Natural killer cell treated with Interleukin-12 subunit alpha and Interleukin-12 subunit beta and Interleukin-15 and Interleukin-18, amount 100 ng/mL, for 72 hours (primary cell): ENCODE measurements around the gene TMEM63A. TPM values are rescaled to one million over a fixed set of nuclear protein-coding genes. Genes with fewer than 3 reads are reported as not detected.
"Not testable (repeated sequence)": the region's sequence is repeated elsewhere in the genome, so short reads cannot be mapped to it uniquely, and the experiment has no call there.

Experiments used
- ATAC-seq, 2 donors: fragments of 150-1000 bp; cut with Tn5 transposase in 1 of 2; sonication (Bioruptor Pico), chemical (Tn5 transposase) in 1 of 2; 2 replicates each; pipeline ENCODE4 v1.10.0; 2021
- DNase-seq: peaks from one replicate; pipeline ENCODE4 v3.0.0; 2022; ENCODE audit warnings: low spot score
- H3K27ac Mint-ChIP-seq, 2 donors: 1 replicate in 1 of 2; 2 replicates in 1 of 2; pipeline ENCODE4 v1.8.0; 2022; ENCODE audit warnings: mixed read lengths in 2 of 2, mild to moderate bottlenecking in 1 of 2, moderate library complexity in 1 of 2
- H3K27me3 Mint-ChIP-seq, 2 donors: 1 replicate in 1 of 2; 2 replicates in 1 of 2; pipeline ENCODE4 v1.8.0; 2022; ENCODE audit warnings: mixed read lengths in 2 of 2
- H3K36me3 Mint-ChIP-seq: one replicate; pipeline ENCODE4 v1.8.0; 2022; ENCODE audit warnings: mixed read lengths
- H3K4me1 Mint-ChIP-seq, 2 donors: 1 replicate in 1 of 2; 2 replicates in 1 of 2; pipeline ENCODE4 v1.8.0; 2022; ENCODE audit warnings: low read depth in 2 of 2, mixed read lengths in 2 of 2, mild to moderate bottlenecking in 1 of 2
- H3K4me3 Mint-ChIP-seq: one replicate; pipeline ENCODE4 v1.8.0; 2022; ENCODE audit warnings: mixed read lengths
- H3K9me3 Mint-ChIP-seq: 2 replicates; pipeline ENCODE4 v1.8.0; 2022; ENCODE audit warnings: mixed read lengths
- total RNA-seq, 2 donors: library from RNA; stranded (reverse); gene quantifications; one replicate each; pipeline ENCODE4 v1.2.3, GENCODE V29; 2022

Gene TMEM63A
- total RNA-seq, 2 donors from 2014 or later: 42.7 to 53.6 TPM

DNA sequence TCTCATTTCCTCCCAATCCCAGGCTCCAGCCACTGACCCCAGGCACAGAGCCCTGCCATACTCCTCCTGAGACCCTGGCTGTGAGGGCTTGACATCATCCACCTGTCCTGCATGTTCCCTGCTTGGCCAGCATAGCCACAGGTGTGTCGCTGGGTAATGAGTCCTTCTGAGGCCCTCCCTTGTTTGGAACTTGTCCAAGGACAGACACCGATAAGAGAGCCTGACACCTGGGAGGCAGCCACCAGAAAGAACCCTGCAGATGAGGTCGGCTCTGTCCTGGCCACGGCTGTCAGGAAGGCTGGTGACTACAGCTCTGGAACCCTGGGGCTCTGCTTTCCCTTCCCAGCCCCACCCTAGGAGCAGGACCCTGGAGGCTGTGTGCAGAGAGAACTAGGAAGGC lies 34.6 kb downstream of the TMEM63A start:
- peaks cover 35 to 42% of the 10 kb centered on the region in 2 donors for H3K4me1 Mint-ChIP-seq

DNA sequence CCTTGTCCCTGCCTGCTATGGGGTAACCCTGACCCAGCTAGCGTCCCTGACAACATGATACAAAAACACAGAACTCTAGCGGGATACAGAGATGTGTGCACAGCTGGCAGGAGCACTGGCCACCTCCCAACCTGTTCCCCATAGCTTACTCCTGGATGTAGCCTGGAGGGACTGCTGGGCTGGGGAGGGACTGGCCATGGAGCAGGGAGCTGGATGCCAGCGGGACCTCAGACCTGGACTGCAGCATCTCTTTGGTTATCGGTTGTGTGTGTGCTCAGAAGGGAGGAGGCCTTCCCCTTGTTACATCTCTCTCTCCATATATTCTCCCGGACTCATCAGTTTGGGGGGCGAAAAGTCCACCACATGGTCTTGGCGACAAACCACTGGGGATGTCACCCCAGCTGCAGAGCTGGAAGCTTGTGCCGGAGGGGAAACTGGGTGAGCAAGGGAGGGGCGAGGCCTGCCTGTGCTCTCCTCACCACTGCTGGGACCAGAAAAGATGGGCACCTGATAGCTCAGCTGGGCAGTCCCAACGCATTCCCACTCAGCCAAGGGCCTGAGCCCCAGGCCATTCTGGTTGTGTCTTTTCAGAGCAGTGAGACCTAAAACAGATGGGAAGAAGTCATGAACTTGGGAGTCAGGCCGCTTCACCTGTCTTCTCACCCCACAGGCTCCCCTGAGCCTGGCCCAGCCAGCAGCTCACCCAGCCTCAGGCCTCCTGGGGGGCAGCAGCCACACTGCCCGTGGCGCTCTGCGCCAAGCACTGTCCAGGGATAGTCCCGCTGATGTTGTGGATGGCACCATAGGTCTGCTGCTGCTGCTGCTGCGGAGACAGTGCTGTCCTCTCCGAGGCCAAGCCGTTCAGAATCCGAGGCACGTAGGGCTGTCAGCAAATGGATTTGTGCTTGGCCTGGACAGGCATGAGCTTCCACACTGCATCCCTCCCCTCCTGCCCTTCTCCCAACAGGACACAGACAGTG lies 35.6 kb downstream of the TMEM63A start:
- no peak for DNase-seq
- ATAC-seq: no peak
- Mint-ChIP-seq H3K9me3 (no peaks in the 10 kb centered on the region), H3K27ac (no peak overlapping the region), H3K27me3 (no peaks in the 10 kb centered on the region), H3K36me3 (no peaks in the 10 kb centered on the region), H3K4me3 (no peak overlapping the region), H3K4me1 (peaks cover 25 to 32% of the 10 kb centered on the region in 2 donors)

More for the DNA sequence above, 34.6 kb downstream of the TMEM63A start:
- Mint-ChIP-seq H3K27ac (peak overlapping the region; percentile 57 to 83), H3K9me3 (no peaks in the 10 kb centered on the region), H3K4me3 (no peak overlapping the region), H3K36me3 (no peaks in the 10 kb centered on the region), H3K27me3 (no peaks in the 10 kb centered on the region)
- DNase-seq (no peak), ATAC-seq (no peak)

DNA sequence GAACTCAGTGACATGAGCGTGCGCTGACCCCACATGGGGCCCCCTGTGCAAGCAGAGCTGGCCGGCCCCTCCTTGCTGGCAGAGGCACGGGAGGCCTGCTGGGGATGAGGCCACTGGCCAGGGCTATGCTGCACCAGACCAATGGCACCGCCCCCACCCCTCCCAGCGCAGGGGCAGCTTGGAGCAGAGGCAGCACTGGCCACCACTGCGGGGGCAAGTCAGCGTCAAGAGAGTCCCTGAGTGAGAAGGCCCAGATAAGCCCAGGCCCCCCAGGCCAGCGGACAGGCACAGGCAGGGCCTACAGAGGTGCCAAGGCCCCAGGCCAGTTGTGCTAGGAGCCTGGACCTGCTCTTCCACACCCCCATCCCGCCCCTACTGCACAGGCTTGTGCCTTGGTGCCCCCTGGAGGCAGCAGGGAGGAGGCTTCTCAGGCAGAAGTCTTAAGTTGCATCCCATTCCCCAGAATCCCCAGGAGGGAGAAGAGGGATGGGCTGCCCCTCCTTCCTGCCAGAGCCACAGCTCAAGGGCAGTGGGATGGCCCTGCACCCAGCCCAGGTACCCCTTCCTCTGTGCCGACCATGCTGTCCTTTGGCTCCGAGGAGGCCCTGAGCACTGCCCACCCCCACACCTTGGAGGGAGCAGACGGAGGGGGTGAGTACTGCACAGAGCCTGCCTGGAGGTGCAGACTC lies 36.5 kb downstream of the TMEM63A start:
- no peaks in the 10 kb centered on the region for H3K27me3 Mint-ChIP-seq
- H3K27ac Mint-ChIP-seq: no peak overlapping the region
- ATAC-seq: peak in 1 of 2 donors; percentile 5
- no peak for DNase-seq
- no peaks in the 10 kb centered on the region for H3K36me3 Mint-ChIP-seq
- H3K9me3 Mint-ChIP-seq: no peaks in the 10 kb centered on the region
- no peak overlapping the region for H3K4me3 Mint-ChIP-seq
- peaks cover 25 to 28% of the 10 kb centered on the region in 2 donors for H3K4me1 Mint-ChIP-seq

DNA sequence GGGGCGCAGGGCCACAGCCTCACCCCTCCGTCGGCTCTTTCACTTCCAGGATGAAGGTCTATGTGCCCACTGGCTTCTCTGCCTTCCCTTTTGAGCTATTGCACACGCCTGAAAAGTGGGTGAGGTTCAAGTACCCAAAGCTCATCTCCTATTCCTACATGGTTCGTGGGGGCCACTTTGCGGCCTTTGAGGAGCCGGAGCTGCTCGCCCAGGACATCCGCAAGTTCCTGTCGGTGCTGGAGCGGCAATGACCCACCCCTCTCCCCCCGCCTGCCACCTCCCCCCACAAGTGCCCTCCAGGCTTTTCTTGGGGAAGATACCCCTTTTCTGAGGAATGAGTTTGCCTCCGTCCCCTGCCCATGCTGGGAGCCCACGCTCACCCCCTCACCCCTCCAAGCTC lies 37.1 kb downstream of the TMEM63A start:
- peaks cover 20 to 24% of the 10 kb centered on the region in 2 donors for H3K4me1 Mint-ChIP-seq
- H3K27me3 Mint-ChIP-seq: no peaks in the 10 kb centered on the region
- no peak overlapping the region for H3K27ac Mint-ChIP-seq
- no peaks in the 10 kb centered on the region for H3K9me3 Mint-ChIP-seq
- H3K36me3 Mint-ChIP-seq: no peaks in the 10 kb centered on the region
- H3K4me3 Mint-ChIP-seq: no peak overlapping the region
- DNase-seq (no peak), ATAC-seq (no peak)

DNA sequence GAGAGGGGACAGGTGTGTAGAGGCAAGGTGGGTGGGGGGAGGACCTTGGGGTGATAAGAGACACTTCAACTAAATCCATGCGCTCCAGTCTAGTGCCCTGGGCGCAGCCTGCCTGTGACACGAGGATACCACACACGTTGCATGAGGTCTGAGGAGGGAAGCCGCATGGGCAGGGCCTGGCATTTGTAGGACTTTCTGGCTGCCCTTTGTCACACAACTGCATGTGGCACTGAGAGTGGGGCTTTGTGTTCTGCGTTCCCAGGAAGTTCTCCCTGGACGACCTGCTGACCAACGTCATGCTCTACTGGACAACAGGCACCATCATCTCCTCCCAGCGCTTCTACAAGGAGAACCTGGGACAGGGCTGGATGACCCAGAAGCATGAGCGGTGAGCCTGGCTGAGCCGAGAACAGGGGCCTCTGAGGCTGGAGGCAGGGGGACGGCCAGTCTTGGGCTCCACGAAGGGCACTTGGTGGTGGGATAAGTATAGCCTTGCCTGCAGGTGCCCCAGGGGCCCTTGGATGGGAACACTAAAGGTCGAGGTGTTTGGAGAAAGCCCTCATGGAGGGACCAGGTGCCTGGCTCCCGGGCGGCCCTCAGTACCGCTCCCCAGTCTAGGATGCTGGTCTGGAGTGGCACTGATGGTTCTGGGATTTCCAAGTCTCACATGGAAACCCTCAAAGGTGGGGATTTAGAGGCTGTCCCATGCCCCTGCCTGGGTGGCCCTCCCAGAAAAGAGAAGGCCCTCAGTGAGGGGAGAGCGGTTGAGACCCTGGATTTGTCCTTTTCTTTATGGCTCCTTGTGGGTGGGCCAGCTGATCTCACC lies 37.7 kb downstream of the TMEM63A start:
- DNase-seq: no peak
- H3K4me1 Mint-ChIP-seq: peaks cover 14 to 18% of the 10 kb centered on the region in 2 donors
- no peak overlapping the region for H3K4me3 Mint-ChIP-seq
- no peak for ATAC-seq
- H3K27ac Mint-ChIP-seq: no peak overlapping the region
- no peaks in the 10 kb centered on the region for H3K9me3 Mint-ChIP-seq
- no peaks in the 10 kb centered on the region for H3K36me3 Mint-ChIP-seq
- no peaks in the 10 kb centered on the region for H3K27me3 Mint-ChIP-seq

DNA sequence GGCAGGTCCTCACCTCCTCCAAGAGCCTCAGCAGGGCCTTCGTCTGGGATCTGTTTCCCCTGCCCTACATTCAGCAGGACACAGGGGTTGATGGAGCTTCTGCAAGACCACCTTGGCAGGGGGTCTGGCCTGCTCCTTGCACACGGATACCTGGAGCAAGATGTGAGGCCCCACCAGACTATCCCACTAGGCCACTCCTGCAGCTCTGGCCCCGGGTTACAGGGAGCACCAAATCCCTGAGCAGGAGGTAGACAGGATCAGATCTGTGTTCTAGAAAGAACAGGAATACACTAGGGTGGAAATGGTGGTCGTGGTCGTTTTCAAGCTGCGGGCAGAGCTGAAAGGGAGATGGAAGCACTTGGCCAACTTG lies 38.8 kb downstream of the TMEM63A start:
- Mint-ChIP-seq H3K4me3 (no peak overlapping the region), H3K36me3 (no peaks in the 10 kb centered on the region), H3K27me3 (no peaks in the 10 kb centered on the region), H3K9me3 (no peaks in the 10 kb centered on the region), H3K27ac (no peak overlapping the region), H3K4me1 (peaks cover 6 to 9% of the 10 kb centered on the region in 2 donors)
- no peak for DNase-seq
- no peak for ATAC-seq

DNA sequence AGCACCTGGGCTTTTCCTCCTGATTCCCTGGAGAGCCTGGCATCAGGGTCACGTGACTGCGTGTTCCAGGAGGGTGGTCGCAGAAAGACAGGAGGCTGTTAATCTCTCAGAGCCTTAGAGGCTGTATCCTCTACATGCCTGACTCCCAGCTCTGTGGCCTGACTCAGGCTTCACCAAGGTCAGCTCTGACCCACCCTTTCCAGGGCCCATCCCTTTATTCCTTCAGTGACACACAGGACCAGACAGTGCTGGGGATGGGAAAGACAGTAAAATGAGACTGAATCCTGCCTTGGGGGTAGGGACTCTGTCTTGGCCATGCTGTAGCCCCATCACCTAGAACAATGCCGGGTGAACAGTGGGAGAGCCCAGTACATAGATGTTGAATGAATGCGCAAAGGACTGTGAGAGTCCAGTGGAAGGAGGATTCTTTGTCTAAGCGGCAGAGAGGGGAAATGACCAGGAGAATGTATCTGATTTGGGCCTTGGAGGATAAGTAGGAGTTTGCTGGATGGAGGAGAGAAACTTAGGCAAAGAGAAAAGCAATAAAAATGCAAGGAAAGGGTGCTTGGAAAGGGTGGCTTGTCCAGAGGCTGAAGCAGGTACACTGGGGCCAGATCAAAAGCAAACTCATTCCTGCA lies 39.3 kb downstream of the TMEM63A start:
- H3K4me1 Mint-ChIP-seq: peaks cover 1 to 4% of the 10 kb centered on the region in 2 donors
- no peak overlapping the region for H3K27ac Mint-ChIP-seq
- no peak for DNase-seq
- no peaks in the 10 kb centered on the region for H3K9me3 Mint-ChIP-seq
- H3K36me3 Mint-ChIP-seq: no peaks in the 10 kb centered on the region
- no peak for ATAC-seq
- no peaks in the 10 kb centered on the region for H3K27me3 Mint-ChIP-seq
- no peak overlapping the region for H3K4me3 Mint-ChIP-seq

DNA sequence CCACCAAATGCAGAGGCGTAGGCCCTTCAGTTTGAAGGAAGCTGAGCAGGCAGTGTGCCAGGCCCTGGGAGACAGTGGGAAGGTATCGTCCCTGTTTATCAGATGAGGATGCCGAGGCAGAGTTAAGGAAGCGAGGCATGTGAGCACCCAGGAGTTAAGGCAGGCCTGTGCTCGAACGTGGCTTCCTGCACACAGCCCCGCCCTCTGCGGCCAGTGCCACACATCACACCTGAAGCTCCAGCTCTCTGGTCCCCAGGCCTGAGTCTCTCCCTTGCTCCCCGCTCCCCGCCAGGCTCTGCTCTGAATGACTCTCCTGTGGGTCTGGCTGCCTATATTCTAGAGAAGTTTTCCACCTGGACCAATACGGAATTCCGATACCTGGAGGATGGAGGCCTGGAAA lies 40.1 kb downstream of the TMEM63A start:
- no peak for ATAC-seq
- Mint-ChIP-seq H3K27ac (no peak overlapping the region), H3K9me3 (no peaks in the 10 kb centered on the region), H3K36me3 (no peaks in the 10 kb centered on the region), H3K4me3 (no peak overlapping the region), H3K4me1 (peaks cover 0 to 2% of the 10 kb centered on the region in 2 donors), H3K27me3 (no peaks in the 10 kb centered on the region)
- no peak for DNase-seq

DNA sequence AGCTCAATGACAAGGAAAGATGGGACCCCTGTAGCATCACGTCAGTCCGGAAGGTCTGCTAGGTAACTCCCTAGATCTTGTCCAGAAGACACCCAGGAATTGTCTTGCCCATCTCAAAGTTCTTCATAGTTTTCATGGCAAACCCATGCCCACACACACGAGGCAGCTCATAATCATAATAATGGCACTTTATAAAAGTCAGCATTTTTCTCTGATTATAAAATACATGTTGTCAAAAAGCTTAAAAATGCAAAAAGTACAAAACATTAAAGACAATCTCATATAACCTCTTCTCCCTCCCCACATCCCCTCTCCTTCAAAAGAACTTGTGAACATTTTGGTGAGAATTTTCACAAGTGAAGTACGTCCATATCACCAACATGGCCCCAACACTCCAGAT lies 41.5 kb downstream of the TMEM63A start:
- no peak for DNase-seq
- no peaks in the 10 kb centered on the region for H3K4me1 Mint-ChIP-seq
- H3K36me3 Mint-ChIP-seq: no peaks in the 10 kb centered on the region
- no peak overlapping the region for H3K27ac Mint-ChIP-seq
- no peaks in the 10 kb centered on the region for H3K9me3 Mint-ChIP-seq
- H3K4me3 Mint-ChIP-seq: no peak overlapping the region
- no peaks in the 10 kb centered on the region for H3K27me3 Mint-ChIP-seq
- ATAC-seq: no peak

DNA sequence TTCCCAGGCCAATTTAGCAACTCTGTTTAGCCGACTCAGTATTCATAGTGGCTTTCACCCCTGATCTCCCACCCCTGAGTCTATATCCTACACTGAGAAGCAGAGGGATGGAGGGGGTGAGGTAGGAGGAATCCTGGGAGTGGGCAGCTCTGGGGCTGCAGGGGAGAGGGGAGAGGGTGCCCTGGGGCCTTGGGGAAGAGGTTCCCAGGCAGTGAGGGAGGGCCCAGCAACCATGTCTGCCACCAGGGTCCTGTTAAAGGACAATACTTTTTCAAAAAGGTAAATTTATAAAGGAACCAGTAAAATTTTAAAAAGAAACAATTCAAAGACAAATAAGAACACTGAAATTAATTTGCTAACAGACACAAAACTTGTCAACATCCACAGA lies 42.0 kb downstream of the TMEM63A start:
- Mint-ChIP-seq H3K4me1 (no peaks in the 10 kb centered on the region), H3K4me3 (no peak overlapping the region), H3K9me3 (no peaks in the 10 kb centered on the region), H3K36me3 (no peaks in the 10 kb centered on the region), H3K27me3 (no peaks in the 10 kb centered on the region), H3K27ac (no peak overlapping the region)
- ATAC-seq (no peak), DNase-seq (no peak)

DNA sequence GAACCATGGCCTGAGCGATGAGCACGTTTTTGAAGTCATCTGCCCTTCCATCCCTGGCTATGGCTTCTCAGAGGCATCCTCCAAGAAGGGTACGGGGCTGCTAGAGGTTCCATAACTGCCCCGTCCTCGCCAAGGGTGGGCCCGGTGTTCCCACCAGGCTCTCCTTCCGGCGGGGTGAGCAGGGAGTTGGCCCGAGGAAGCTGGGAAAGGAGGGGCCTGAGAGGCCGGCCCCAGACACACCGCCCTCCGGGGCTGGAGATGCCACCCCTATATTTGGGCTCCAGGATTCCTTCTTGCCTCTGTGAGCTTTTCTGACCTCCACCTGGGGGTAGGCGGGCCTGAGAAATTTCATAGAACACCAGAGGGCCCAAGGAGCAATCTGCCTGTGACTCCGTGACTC lies 43.4 kb downstream of the TMEM63A start:
- Mint-ChIP-seq H3K9me3 (no peaks in the 10 kb centered on the region), H3K27me3 (no peaks in the 10 kb centered on the region), H3K27ac (no peak overlapping the region), H3K4me1 (no peaks in the 10 kb centered on the region), H3K36me3 (no peaks in the 10 kb centered on the region), H3K4me3 (no peak overlapping the region)
- DNase-seq: no peak
- ATAC-seq: peak in 1 of 2 donors; percentile 24

DNA sequence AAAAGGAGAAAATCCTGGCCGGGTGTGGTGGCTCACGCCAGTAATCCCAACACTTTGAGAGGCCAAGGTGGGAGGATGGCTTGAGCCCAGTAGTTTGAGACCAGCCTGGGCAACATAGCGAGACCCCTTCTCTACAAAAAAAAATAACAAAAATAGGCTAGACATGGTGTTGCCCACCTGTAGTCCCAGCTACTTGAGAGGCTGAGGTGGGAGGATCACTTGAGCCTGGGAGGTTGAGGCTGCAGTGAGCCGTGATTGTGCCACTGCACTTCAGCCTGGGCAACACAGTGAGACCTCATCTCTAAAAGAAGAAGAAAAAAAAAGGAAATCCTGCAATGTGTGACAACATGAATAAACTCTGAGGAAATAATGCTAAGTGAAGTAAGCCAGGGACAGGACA lies 45.9 kb downstream of the TMEM63A start:
- ATAC-seq, H3K4me1 Mint-ChIP-seq, H3K4me3 Mint-ChIP-seq, DNase-seq, H3K27me3 Mint-ChIP-seq, H3K9me3 Mint-ChIP-seq, H3K27ac Mint-ChIP-seq, H3K36me3 Mint-ChIP-seq: not testable (repeated sequence)

DNA sequence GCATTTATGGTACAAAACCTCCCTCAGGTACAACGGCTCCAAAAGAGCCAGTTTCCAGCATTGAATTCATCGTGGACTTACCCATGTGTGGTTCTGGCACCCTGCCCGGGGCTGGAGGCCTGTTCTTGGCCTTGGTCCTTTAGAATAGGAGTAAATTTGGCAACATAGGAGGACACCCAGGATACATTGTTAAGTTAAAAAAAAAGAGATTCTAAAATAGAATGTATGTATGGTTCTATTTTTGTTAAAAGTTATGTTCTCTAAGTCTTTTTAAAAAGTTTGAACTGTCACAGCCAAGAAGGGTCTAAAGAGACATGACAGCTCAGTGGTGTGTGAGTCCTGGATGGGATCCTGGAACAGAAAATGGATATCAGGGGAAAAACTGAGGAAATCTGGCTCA lies 46.3 kb downstream of the TMEM63A start:
- Mint-ChIP-seq H3K9me3 (no peaks in the 10 kb centered on the region), H3K4me3 (no peak overlapping the region), H3K27ac (no peak overlapping the region), H3K36me3 (no peaks in the 10 kb centered on the region), H3K4me1 (no peaks in the 10 kb centered on the region), H3K27me3 (no peaks in the 10 kb centered on the region)
- ATAC-seq (no peak), DNase-seq (no peak)
